HL-60 (cell line): ENCODE results near the gene RFFL.

Experiments used
- DNase-seq, 2 experiments: peaks; one replicate each; pipeline ENCODE4 v3.0.0-alpha.2; 2010 to 2020; ENCODE audit warnings: low read depth in 1 of 2, low spot score in 1 of 2
- H3K27ac ChIP-seq: fragments of 250-450 bp; sonication (Bioruptor Pico); replicated peaks from 2 replicates; pipeline ENCODE4 v1.5.1; 2020; ENCODE audit warnings: mild to moderate bottlenecking, moderate library complexity
- H3K27me3 ChIP-seq: fragments of 250-450 bp; sonication (Bioruptor Pico); 2 replicates; pipeline ENCODE4 v1.5.1; 2021; ENCODE audit warnings: mild to moderate bottlenecking, moderate library complexity; ENCODE audit not compliant: insufficient read depth, poor library complexity, severe bottlenecking
- H3K4me3 ChIP-seq: replicated peaks from 2 replicates; pipeline ENCODE4 v1.5.1; 2011; ENCODE audit warnings: mild to moderate bottlenecking, control low read depth, low read length; ENCODE audit not compliant: insufficient read depth
- CTCF ChIP-seq: IDR thresholded peaks from one replicate; pipeline ENCODE4 v1.5.1; 2011; ENCODE audit warnings: low read length, control low read depth, inconsistent platforms; ENCODE audit not compliant: insufficient read depth
- GABPA ChIP-seq: IDR thresholded peaks from 2 replicates; pipeline ENCODE4 v1.6.1; 2012; ENCODE audit warnings: low read depth
- POLR2AphosphoS5 ChIP-seq: IDR thresholded peaks from 2 replicates; pipeline ENCODE4 v1.6.1; 2012; ENCODE audit warnings: low read depth
- REST ChIP-seq: IDR thresholded peaks from 2 replicates; pipeline ENCODE4 v1.6.1; 2012; ENCODE audit warnings: low read depth; ENCODE audit not compliant: insufficient replicate concordance
- SPI1 ChIP-seq: IDR thresholded peaks from 2 replicates; pipeline ENCODE4 v1.6.1; 2012; ENCODE audit warnings: low read depth, mild to moderate bottlenecking, borderline replicate concordance

The RFFL gene

GRCh38 chr17:35073991-35074627 is 10.6 kb upstream of the RFFL start:
- H3K4me3 ChIP-seq = no peak overlapping the region
- H3K27ac ChIP-seq = no peak overlapping the region
- TF ChIP-seq SPI1 (no peak), GABPA (no peak), REST (no peak), CTCF (no peak)
- H3K27me3 ChIP-seq = no peaks in the 10 kb centered on the region
- DNase-seq = no peak

- Histone ChIP-seq H3K27ac (no peak overlapping the region), H3K27me3 (no peaks in the 10 kb centered on the region), H3K4me3 (no peak overlapping the region)
- DNase-seq = no peak
- TF ChIP-seq POLR2AphosphoS5 (no peak), SPI1 (no peak), GABPA (no peak), REST (no peak), CTCF (no peak)
These were observed 9.8 kb upstream of the RFFL start for GRCh38 chr17:35073183-35073790.

- H3K4me3 ChIP-seq = no peak overlapping the region
- no peak overlapping the region for H3K27ac ChIP-seq
- H3K27me3 ChIP-seq = no peaks in the 10 kb centered on the region
- TF ChIP-seq REST (no peak), CTCF (no peak), SPI1 (no peak), POLR2AphosphoS5 (no peak), GABPA (no peak)
- no peak for DNase-seq
These were observed 5.8 kb upstream of the RFFL start for GRCh38 chr17:35069311-35069710.
